AG09309 (cell line): Measurements from ENCODE around the gene ZNF441.
"Not testable (repeated sequence)": the region's sequence is repeated elsewhere in the genome, so short reads cannot be mapped to it uniquely, and the experiment has no call there.

Experiments used
- DNase-seq: peaks from one replicate; pipeline ENCODE4 v3.0.0-alpha.2; 2010; ENCODE audit warnings: low read depth
- H3K4me3 ChIP-seq: 2 replicates; pipeline ENCODE4 v1.5.1; 2011; ENCODE audit warnings: mild to moderate bottlenecking, low read depth, low read length, moderate library complexity; ENCODE audit not compliant: control insufficient read depth
- TF ChIP-seq, protein P1 (sequence below): IDR thresholded peaks from 2 replicates; pipeline ENCODE4 v1.5.1; 2011; ENCODE audit warnings: mild to moderate bottlenecking, low read depth, low read length, inconsistent platforms; ENCODE audit not compliant: insufficient read depth, control insufficient read depth; ENCODE audit errors: missing control alignments

The ZNF441 gene

DNA sequence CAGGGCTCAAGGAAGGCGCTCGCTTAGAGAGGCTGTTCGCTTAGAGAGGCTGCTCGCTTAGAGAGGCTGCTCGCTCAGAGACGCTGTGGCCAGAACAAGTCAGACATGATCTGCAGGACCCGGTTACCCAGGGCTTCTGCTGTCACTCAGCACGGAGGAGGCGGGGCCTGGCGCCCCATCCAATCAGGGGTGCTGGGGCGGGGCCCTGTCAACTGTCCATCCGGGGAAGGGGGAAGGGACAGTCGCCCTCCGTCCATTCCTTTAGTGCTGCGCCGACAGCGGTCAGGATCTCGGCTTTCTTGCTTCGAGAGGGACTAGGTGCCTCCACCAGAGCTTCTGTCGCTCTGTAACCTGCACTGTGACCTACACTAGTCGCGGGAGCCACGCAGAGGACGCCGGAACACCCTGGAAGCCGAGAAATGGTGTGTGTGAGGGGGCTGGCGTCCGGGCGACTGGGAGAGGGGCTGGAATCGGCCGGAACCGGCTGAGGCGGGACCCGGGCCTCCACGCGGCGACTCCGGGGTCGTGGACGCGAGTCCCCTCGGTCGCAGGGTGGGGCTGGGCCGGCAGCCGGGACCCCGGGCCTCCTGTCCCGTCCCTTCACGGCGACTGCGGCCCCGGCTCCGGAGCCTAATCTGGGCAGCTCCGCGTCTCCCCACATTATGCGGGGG, 47.4 kb downstream of the ZNF441 start, which contains the start of gene ZNF440:
TSS of gene ZNF440 (plus strand) at position 245 of the 671 bp plus-strand sequence. CDS start at position 420, 175 bp downstream.
- peak; percentile 76 for DNase-seq
- TF ChIP-seq, protein P1, sequence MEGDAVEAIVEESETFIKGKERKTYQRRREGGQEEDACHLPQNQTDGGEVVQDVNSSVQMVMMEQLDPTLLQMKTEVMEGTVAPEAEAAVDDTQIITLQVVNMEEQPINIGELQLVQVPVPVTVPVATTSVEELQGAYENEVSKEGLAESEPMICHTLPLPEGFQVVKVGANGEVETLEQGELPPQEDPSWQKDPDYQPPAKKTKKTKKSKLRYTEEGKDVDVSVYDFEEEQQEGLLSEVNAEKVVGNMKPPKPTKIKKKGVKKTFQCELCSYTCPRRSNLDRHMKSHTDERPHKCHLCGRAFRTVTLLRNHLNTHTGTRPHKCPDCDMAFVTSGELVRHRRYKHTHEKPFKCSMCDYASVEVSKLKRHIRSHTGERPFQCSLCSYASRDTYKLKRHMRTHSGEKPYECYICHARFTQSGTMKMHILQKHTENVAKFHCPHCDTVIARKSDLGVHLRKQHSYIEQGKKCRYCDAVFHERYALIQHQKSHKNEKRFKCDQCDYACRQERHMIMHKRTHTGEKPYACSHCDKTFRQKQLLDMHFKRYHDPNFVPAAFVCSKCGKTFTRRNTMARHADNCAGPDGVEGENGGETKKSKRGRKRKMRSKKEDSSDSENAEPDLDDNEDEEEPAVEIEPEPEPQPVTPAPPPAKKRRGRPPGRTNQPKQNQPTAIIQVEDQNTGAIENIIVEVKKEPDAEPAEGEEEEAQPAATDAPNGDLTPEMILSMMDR = no peak
- H3K4me3 ChIP-seq = peak within 1 kb of the TSS; percentile 67

DNA sequence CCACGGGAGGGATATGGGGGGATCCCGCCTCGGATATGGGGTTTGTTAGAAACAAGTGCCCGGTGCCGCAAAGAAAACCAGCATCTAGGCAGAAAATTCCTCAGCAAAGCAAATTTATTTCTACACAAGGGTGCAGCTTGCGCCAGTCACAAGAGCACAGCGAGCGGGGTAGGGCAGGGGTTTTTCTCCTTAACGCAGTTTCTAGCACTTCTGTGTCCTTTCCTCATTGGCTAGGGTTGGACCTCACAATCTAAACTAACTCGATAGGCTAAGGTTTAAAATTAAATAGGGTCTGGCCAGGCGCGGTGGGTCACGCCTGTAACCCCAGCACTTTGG, 47.9 kb downstream of the ZNF441 start:
- TF ChIP-seq, protein P1 = no peak
- DNase-seq = no peak
- H3K4me3 ChIP-seq = peak overlapping the region; percentile 67

DNA sequence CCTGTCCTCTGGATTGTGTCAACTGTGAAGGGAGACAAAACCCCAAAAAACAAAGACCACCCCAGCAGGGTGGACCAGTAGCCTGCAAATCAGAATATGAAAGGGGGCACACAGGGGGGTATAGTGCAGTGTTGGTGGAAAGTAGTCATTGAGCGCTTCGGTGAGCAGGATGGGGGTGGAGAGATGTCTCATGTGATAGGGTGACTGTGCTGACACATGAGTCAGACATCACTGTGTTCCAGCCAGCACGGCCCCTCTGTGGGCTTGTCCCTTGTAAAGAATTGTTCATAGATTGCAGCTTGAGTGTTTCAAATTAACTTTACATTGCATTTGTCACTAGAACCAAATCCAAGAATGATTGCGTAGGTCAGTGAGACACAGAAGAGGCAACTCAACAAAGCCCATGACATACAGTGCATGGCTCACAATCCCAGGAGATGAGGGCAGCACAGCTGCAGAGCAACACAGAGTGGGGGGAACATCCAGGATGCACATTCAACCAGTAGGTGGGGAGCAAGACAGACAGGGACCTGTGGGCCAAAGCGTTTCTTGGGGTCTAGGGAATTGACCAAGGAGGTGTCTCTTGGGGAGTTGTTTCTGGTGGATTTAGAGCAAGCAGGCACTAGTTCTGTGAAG, 54.8 kb downstream of the ZNF441 start:
- DNase-seq = peak; percentile 58
- TF ChIP-seq, protein P1 = no peak
- H3K4me3 ChIP-seq = no peak overlapping the region

DNA sequence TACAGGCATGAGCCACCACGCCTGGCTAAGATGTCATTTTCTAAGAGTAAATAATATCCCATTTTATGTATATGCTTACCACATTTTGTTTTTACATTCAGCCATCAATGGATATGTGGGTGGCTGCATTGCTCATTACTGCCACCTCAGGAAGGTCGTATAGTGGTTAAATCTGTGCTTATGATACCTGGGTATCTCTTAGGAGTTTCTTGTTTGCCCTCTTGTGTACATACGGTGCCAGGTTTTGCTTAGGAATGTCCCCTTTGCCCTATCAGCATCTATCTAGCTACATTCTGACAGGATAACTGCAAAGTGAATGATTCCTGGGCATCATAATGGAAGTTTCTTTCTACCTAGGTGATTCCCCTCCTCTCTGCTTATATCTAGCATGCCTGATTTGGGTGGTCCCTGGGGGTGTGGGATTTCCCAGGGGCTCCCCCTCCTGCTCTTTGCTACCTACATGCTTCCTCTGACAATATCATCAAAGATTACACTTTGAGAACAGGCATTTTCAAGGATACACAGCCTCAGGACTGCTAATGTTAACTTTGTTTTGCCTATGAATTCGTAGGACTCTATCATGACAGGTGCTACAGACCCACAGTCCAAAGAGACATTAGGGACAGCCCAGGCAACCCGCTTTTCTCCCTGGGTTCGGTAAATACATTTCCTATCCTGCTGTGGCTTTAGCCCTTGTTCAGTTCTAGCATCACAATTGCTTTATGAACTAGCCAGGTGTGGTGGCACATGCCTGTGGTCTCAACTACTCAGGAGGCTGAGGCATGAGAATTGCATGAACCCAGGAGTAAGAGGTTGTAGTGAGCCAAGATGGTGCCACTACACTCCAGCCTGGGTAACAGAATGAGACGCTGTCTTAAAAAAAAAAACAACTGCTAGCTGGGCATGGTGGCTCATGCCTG, 62.4 kb downstream of the ZNF441 start:
- H3K4me3 ChIP-seq, DNase-seq: not testable (repeated sequence)

DNA sequence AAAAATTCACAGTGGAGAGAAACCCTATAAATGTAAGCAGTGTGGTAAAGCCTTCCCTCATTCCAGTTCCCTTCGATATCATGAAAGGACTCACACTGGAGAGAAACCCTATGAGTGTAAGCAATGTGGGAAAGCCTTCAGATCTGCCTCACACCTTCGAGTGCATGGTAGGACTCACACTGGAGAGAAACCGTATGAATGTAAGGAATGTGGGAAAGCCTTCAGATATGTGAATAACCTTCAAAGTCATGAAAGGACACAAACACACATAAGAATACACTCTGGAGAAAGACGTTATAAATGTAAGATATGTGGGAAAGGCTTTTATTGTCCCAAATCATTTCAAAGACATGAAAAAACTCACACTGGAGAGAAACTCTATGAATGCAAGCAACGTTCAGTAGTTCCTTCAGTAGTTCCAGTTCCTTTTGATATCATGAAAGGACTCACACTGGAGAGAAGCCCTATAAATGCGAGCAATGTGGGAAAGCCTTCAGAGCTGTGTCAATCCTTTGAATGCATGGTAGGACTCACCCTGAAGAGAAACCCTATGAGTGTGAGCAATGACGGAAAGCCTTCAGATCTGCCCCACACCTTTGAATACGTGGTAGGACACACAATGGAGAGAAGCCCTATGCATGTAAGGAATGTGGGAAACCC, 65.6 kb downstream of the ZNF441 start:
- H3K4me3 ChIP-seq = no peak overlapping the region
- TF ChIP-seq, protein P1 = no peak

DNA sequence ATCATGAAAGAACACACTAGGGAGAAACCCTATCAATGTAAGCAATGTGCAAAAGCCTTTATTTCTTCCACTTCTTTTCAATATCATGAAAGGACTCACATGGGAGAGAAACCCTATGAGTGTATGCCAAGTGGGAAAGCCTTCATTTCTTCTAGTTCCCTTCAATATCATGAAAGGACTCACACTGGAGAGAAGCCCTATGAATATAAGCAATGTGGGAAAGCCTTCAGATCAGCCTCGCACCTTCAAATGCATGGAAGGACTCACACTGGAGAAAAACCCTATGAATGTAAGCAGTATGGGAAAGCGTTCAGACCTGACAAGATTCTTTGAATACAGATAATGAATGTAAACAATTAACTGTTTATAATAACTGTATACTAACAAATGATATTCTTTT, 66.7 kb downstream of the ZNF441 start:
- H3K4me3 ChIP-seq = no peak overlapping the region
- no peak for DNase-seq
- TF ChIP-seq, protein P1 = no peak

More for the DNA sequence above, 65.6 kb downstream of the ZNF441 start:
- DNase-seq = no peak
